ENCODE results near the gene FAM107A. TPM values are rescaled to one million over a fixed set of nuclear protein-coding genes. Genes with fewer than 3 reads are reported as not detected.

Gene FAM107A
- total and polyA plus RNA-seq, 2 experiments from 2014 or later = 1.0 to 1.1 TPM

DNA sequence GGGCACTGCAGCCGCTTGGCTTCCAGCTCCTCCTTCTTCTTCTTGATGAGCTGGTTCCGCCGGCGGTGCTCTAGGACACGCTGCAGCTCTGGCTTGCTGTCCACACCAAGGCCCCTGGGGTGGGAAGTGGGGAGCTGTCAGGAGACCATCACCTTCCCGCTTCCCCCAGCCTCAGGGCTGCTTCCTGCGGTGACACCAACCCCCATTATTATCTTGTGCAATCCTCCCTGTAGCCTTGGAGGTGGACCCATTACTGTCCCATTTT is 10.0 kb downstream of the FAM107A start:
- peaks cover 23% of the 10 kb centered on the region for H3K4me1 ChIP-seq (ENCODE audit: insufficient read depth)
- H3K4me1 Mint-ChIP-seq = peaks cover 30% of the 10 kb centered on the region
- no peaks in the 10 kb centered on the region for H3K79me2 ChIP-seq (replicated peaks; ENCODE audit: insufficient read depth)
- peaks cover 7% of the 10 kb centered on the region for H3K27me3 Mint-ChIP-seq (ENCODE audit: insufficient read depth, low read depth, poor library complexity)
- H3K4me3 ChIP-seq = no peak overlapping the region
- H3K4me3 Mint-ChIP-seq = no peak overlapping the region
- H3K4me2 ChIP-seq = no peak overlapping the region
- H3F3A ChIP-seq (replicated peaks; ENCODE audit: low read depth) = 0 out of 2 replicates have a peak, but pooled peaks cover 5% of the 10 kb centered on the region
- no peaks in the 10 kb centered on the region for H3K27me3 ChIP-seq (ENCODE audit: insufficient read depth)
- H3K9me2 ChIP-seq (ENCODE audit: insufficient read depth) = no peaks in the 10 kb centered on the region
- H3K36me3 Mint-ChIP-seq (ENCODE audit: low read depth) = peaks cover 3% of the 10 kb centered on the region; the same call in 2 of the 3 replicates
- no peak overlapping the region for H3K27ac Mint-ChIP-seq
- H2AFZ ChIP-seq = no peak overlapping the region
- ATAC-seq (no peak), DNase-seq (ENCODE audit: low spot score) (no peak)
- no peaks in the 10 kb centered on the region for H4K20me1 ChIP-seq (replicated peaks; ENCODE audit: insufficient read depth)
- H3K36me3 ChIP-seq (ENCODE audit: insufficient read depth) = no peaks in the 10 kb centered on the region
- H3K27ac ChIP-seq (ENCODE audit: low read depth) = no peak overlapping the region
- peaks cover 5% of the 10 kb centered on the region; the same call in 2 of the 3 replicates for H3K9me3 Mint-ChIP-seq
- TF ChIP-seq, protein P1, sequence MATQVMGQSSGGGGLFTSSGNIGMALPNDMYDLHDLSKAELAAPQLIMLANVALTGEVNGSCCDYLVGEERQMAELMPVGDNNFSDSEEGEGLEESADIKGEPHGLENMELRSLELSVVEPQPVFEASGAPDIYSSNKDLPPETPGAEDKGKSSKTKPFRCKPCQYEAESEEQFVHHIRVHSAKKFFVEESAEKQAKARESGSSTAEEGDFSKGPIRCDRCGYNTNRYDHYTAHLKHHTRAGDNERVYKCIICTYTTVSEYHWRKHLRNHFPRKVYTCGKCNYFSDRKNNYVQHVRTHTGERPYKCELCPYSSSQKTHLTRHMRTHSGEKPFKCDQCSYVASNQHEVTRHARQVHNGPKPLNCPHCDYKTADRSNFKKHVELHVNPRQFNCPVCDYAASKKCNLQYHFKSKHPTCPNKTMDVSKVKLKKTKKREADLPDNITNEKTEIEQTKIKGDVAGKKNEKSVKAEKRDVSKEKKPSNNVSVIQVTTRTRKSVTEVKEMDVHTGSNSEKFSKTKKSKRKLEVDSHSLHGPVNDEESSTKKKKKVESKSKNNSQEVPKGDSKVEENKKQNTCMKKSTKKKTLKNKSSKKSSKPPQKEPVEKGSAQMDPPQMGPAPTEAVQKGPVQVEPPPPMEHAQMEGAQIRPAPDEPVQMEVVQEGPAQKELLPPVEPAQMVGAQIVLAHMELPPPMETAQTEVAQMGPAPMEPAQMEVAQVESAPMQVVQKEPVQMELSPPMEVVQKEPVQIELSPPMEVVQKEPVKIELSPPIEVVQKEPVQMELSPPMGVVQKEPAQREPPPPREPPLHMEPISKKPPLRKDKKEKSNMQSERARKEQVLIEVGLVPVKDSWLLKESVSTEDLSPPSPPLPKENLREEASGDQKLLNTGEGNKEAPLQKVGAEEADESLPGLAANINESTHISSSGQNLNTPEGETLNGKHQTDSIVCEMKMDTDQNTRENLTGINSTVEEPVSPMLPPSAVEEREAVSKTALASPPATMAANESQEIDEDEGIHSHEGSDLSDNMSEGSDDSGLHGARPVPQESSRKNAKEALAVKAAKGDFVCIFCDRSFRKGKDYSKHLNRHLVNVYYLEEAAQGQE (IDR thresholded peaks at IDR 0.05; ENCODE audit: unreplicated experiment) = no peak
- TF ChIP-seq EZH2phosphoT487 (IDR thresholded peaks at IDR 0.05; ENCODE audit: unreplicated experiment) (no peak), NANOG (IDR thresholded peaks at IDR 0.05; ENCODE audit: borderline replicate concordance) (no peak), ZNF331 (CRISPR knock-in tag; IDR thresholded peaks at IDR 0.05; ENCODE audit: low read depth) (no peak), POLR2AphosphoS5 (IDR thresholded peaks at IDR 0.05; ENCODE audit: low read depth) (no peak), CREB1 (CRISPR knock-in tag; IDR thresholded peaks at IDR 0.05; ENCODE audit: low read depth) (no peak), JUNB (IDR thresholded peaks at IDR 0.05; ENCODE audit: unreplicated experiment) (no peak), STAT1 (IDR thresholded peaks at IDR 0.05; ENCODE audit: unreplicated experiment) (no peak), ZNF114 (CRISPR knock-in tag; IDR thresholded peaks at IDR 0.05) (no peak), EZH2 (IDR thresholded peaks at IDR 0.05; ENCODE audit: low read depth, unreplicated experiment) (no peak)
- TF ChIP-seq, protein P2, sequence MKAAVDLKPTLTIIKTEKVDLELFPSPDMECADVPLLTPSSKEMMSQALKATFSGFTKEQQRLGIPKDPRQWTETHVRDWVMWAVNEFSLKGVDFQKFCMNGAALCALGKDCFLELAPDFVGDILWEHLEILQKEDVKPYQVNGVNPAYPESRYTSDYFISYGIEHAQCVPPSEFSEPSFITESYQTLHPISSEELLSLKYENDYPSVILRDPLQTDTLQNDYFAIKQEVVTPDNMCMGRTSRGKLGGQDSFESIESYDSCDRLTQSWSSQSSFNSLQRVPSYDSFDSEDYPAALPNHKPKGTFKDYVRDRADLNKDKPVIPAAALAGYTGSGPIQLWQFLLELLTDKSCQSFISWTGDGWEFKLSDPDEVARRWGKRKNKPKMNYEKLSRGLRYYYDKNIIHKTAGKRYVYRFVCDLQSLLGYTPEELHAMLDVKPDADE (IDR thresholded peaks at IDR 0.05) = no peak
- TF ChIP-seq, protein P3, sequence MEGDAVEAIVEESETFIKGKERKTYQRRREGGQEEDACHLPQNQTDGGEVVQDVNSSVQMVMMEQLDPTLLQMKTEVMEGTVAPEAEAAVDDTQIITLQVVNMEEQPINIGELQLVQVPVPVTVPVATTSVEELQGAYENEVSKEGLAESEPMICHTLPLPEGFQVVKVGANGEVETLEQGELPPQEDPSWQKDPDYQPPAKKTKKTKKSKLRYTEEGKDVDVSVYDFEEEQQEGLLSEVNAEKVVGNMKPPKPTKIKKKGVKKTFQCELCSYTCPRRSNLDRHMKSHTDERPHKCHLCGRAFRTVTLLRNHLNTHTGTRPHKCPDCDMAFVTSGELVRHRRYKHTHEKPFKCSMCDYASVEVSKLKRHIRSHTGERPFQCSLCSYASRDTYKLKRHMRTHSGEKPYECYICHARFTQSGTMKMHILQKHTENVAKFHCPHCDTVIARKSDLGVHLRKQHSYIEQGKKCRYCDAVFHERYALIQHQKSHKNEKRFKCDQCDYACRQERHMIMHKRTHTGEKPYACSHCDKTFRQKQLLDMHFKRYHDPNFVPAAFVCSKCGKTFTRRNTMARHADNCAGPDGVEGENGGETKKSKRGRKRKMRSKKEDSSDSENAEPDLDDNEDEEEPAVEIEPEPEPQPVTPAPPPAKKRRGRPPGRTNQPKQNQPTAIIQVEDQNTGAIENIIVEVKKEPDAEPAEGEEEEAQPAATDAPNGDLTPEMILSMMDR (conservative IDR thresholded peaks at IDR 0.05; ENCODE audit: low read depth in 2 of 2) = no peak
- TF ChIP-seq, protein P4, sequence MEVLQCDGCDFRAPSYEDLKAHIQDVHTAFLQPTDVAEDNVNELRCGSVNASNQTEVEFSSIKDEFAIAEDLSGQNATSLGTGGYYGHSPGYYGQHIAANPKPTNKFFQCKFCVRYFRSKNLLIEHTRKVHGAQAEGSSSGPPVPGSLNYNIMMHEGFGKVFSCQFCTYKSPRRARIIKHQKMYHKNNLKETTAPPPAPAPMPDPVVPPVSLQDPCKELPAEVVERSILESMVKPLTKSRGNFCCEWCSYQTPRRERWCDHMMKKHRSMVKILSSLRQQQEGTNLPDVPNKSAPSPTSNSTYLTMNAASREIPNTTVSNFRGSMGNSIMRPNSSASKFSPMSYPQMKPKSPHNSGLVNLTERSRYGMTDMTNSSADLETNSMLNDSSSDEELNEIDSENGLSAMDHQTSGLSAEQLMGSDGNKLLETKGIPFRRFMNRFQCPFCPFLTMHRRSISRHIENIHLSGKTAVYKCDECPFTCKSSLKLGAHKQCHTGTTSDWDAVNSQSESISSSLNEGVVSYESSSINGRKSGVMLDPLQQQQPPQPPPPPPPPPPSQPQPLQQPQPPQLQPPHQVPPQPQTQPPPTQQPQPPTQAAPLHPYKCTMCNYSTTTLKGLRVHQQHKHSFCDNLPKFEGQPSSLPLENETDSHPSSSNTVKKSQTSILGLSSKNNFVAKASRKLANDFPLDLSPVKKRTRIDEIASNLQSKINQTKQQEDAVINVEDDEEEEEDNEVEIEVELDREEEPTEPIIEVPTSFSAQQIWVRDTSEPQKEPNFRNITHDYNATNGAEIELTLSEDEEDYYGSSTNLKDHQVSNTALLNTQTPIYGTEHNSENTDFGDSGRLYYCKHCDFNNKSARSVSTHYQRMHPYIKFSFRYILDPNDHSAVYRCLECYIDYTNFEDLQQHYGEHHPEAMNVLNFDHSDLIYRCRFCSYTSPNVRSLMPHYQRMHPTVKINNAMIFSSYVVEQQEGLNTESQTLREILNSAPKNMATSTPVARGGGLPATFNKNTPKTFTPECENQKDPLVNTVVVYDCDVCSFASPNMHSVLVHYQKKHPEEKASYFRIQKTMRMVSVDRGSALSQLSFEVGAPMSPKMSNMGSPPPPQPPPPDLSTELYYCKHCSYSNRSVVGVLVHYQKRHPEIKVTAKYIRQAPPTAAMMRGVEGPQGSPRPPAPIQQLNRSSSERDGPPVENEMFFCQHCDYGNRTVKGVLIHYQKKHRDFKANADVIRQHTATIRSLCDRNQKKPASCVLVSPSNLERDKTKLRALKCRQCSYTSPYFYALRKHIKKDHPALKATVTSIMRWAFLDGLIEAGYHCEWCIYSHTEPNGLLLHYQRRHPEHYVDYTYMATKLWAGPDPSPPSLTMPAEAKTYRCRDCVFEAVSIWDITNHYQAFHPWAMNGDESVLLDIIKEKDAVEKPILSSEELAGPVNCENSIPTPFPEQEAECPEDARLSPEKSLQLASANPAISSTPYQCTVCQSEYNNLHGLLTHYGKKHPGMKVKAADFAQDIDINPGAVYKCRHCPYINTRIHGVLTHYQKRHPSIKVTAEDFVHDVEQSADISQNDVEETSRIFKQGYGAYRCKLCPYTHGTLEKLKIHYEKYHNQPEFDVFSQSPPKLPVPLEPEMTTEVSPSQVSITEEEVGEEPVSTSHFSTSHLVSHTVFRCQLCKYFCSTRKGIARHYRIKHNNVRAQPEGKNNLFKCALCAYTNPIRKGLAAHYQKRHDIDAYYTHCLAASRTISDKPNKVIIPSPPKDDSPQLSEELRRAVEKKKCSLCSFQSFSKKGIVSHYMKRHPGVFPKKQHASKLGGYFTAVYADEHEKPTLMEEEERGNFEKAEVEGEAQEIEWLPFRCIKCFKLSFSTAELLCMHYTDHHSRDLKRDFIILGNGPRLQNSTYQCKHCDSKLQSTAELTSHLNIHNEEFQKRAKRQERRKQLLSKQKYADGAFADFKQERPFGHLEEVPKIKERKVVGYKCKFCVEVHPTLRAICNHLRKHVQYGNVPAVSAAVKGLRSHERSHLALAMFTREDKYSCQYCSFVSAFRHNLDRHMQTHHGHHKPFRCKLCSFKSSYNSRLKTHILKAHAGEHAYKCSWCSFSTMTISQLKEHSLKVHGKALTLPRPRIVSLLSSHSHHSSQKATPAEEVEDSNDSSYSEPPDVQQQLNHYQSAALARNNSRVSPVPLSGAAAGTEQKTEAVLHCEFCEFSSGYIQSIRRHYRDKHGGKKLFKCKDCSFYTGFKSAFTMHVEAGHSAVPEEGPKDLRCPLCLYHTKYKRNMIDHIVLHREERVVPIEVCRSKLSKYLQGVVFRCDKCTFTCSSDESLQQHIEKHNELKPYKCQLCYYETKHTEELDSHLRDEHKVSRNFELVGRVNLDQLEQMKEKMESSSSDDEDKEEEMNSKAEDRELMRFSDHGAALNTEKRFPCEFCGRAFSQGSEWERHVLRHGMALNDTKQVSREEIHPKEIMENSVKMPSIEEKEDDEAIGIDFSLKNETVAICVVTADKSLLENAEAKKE (CRISPR knock-in tag; IDR thresholded peaks at IDR 0.05) = no peak
